GM18498 (cell line): ENCODE results near the gene ZFP2.
A peak's percentile ranks its signal among the peaks of the same experiment; 100 is the strongest.
"Not testable (repeated sequence)": the region's sequence is repeated elsewhere in the genome, so short reads cannot be mapped to it uniquely, and the experiment has no call there.

Source experiments
- ATAC-seq: cut with Tn5 transposase; IDR thresholded peaks from one replicate; pipeline ENCODE4 v1.9.1; 2021; ENCODE audit warnings: mild to moderate bottlenecking, moderate library complexity; ENCODE audit not compliant: unreplicated experiment

Gene ZFP2

GRCh38 chr5:178895615-178896571 lies at the start of gene ZFP2:
TSS of gene ZFP2 (plus strand) at chr5:178895913. CDS start at chr5:178931314, 35,401 bp downstream.
- ATAC-seq = peak; percentile 80

- ATAC-seq = no peak
These were observed 46.4 kb upstream of the ZFP2 start for GRCh38 chr5:178849316-178849715.

GRCh38 chr5:178851951-178852350 lies 43.8 kb upstream of the ZFP2 start:
- ATAC-seq = no peak

DNA sequence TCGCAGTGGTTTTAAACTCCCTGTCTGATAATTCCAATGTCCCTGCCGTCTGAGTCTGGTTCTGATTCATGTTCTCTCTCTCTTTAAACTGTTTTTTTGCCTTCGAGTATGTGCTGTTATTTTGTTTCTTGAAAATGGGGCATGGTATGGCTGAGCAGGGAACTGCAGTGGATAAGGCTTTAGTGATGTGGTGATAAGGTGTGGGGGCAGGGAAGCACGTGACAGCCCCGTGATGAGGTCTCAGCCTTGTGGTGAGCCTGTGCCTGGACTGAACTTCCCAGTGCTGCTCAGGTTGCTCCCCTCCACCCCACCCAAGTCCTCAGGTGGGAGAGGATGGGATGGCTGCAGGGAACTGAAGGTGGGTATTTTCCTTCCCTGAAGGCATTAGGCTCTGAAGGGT lies 41.4 kb upstream of the ZFP2 start:
- ATAC-seq = no peak

DNA sequence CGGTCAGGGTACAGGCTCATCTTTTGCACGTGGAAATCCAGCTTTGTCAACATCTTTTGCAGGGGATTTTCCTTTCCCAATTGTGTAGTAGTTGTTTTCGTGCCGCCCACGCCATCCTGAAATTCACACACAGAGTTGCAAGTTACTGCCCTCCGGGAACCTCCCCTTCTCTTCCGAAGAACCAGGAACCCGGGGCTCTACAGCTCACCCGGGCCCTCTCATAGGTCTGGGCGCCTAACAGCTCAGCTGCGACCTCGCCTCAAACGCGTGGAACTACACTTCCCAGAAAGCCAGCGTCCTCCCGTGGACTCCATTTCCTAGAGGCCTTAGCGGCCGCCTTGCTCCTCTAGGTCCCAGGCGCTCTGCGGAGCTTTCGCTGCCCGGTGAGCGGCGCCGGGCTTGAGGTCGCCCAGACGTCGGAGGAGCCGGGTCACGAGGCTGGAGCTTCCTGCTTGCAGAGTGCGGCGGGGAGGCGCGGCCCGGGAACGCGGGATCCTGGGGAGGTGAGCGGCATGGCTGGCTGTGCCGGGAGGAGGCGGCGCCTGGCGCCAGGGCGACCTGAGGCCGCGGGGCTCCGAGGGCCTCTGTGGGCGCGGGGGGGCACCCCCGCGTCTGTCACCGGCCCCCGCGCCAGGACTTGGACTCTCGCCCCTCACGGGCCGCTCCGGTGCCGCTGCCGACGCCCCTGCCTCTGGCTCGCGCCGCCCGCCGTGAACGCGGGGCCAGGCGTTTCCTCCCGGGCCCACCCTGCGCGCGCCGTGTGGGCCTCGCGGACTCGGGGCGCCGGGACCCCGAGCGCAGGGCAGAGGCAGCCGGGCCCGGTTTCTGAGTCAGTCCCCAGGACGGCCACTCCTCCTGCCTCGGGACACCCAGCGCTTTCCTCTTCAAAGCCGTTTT lies 35.8 kb upstream of the ZFP2 start, which contains the start of gene ZNF354B:
TSS of gene ZNF354B (plus strand) at position 329 of the 897 bp plus-strand sequence. CDS start 1,095 bp downstream, outside the sequence.
- ATAC-seq = peak; percentile 98

- peak; percentile 0 for ATAC-seq
These were observed 35.1 kb upstream of the ZFP2 start for GRCh38 chr5:178860615-178861014.

DNA sequence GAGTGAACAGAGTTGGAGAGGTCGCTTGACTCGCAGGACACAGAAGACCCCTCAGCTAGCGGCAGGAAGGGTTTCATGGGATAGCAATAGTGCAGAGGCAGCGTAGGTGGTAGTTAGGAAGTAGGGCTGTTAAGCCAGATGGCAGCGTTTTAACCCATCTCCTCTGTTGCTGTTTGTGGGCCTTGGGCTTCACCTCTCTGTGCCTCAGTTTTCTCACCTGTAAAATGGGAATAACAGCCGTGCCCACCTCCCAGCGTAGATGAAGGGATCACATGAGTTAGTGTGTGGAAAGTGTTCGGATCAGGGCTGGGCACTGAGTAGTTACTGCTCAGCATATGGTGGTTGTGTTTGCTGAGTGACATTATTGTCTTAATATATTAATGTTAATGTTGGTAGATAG lies 34.1 kb upstream of the ZFP2 start:
- no peak for ATAC-seq

DNA sequence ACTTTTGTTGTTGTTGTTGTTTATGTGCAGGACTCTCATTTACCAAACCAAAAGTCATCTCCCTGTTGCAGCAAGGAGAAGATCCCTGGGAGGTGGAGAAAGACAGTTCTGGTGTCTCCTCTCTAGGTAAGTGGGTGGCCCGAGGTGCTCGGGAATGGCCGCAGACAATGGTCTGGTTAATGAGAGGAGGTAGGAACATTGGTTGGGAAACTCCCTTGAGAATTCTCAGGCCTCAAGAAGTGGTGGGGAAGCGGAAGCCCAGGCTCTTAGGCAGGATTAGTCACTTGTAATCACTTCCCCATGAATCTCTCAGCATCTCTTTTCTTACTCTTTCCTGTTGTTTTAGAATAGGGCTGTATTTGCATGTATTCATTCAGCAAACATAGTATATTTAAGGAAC lies 28.8 kb upstream of the ZFP2 start:
- no peak for ATAC-seq

- no peak for ATAC-seq
These were observed 26.1 kb upstream of the ZFP2 start for GRCh38 chr5:178869577-178869976.

DNA sequence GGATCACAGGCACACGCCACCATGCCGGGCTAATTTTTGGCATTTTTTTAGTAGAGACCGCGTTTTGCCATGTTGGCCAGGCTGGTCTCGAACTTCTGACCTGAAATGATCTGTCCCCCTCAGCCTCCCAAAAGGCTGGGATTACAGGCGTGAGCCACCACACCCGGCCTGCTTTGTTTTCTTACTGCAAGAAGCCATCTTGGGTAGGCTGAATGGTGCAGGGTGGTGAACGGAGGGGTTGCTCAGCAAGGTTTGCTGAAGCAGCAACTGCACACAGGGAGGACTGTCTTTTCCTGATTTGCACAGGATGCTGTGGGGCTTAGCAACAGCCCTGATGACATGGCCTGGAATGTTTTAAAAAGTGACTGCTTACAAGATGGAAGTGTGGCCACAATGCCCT lies 25.3 kb upstream of the ZFP2 start:
- no peak for ATAC-seq

- no peak for ATAC-seq
These were observed 23.4 kb upstream of the ZFP2 start for GRCh38 chr5:178872302-178872701.

DNA sequence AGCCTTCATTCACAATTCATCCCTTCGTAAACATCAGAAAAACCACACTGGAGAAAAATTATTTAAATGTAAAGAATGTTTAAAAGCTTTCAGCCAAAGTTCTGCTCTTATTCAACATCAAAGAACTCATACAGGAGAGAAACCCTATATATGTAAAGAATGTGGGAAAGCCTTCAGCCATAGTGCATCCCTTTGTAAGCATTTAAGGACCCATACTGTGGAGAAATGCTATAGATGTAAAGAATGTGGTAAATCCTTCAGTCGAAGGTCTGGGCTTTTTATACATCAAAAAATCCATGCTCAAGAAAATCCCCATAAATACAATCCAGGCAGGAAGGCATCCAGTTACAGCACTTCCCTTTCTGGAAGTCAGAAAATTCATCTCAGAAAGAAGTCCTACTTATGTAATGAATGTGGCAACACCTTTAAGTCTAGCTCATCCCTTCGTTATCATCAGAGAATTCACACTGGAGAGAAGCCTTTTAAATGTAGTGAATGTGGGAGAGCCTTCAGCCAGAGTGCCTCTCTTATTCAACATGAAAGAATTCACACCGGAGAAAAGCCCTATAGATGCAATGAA lies 12.5 kb upstream of the ZFP2 start:
- ATAC-seq = not testable (repeated sequence)

DNA sequence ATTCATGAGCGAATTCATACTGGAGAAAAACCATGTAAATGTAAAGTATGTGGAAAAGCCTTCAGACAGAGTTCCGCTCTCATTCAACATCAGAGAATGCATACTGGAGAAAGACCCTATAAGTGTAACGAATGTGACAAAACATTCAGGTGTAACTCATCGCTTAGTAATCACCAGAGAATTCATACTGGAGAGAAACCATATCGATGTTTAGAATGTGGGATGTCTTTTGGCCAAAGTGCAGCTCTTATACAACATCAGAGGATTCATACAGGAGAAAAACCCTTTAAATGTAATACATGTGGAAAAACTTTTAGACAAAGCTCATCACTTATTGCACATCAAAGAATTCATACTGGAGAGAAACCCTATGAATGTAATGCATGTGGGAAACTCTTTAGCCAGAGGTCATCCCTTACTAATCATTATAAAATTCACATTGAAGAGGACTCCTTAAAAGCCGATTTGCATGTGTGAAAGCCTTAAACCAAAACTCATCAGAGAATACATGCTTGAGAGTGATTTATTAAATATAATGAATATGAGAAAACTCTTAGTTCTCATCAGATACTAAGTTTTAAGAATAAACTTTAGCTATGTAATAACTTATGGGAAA lies 11.8 kb upstream of the ZFP2 start:
- no peak for ATAC-seq

- no peak for ATAC-seq
These were observed 3.6 kb downstream of the ZFP2 start for GRCh38 chr5:178899289-178899688.

DNA sequence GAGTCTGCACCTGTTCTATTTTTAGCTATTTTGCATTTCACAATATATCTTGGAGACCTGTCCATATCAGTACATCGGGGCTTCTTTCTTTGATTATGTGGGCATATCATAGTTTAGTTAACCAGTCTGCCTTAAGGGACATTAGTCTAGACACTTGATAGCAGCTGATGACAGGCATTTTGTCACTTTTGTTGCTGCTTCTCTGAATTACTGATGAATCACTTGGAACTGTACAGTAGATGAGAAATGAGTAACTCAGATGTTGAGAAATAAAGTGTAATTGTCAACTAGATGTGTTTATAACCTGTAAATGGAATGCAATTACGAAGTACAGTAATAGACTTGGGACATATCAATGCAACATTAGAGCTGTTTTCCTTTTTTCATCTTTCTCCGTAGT lies 7.1 kb downstream of the ZFP2 start:
- no peak for ATAC-seq

GRCh38 chr5:178931846-178932760 lies 36.4 kb downstream of the ZFP2 start:
- no peak for ATAC-seq

DNA sequence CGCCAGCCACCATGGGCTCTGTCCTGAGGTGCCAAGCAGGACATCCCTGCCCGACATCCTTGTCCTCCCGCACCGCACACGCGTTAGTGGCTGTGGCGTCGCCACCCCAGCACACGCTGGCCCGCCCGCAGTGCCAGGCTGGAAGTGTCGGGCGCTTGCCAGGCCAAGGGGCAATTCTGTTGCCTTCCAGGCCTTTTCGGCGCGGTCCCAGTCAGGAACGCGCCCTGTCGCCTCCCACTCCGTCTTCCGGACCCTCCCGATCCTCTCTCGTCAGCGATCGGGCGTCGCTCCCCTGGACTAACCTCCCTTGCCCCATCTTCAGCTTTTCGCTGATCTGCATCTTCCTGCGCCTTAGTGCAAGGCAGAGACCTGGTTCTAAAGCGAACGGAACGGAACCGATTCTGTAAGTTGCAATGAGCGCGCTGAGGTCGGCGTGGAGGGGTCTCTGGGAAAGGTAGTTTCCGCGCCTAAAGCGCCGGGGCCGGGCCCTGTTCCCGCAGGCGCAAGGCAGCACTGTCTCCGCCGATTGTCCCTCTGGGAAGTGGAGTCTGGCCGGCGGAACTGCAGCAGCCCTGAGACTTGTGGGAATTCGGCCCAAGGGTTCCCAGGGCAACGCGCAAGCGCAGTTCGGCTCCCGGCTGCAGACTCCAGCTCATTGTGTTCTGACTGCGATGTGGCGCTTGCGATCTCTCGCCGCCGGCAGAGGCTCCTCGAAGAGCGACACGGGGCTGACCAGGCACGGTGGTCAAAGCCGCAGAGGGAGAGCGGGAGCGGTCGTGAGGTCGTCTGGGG lies 45.1 kb downstream of the ZFP2 start, which contains the start of gene ZNF454:
TSS of gene ZNF454 (plus strand) at position 630 of the 792 bp plus-strand sequence. CDS start 1,594 bp downstream, outside the sequence.
- no peak for ATAC-seq

DNA sequence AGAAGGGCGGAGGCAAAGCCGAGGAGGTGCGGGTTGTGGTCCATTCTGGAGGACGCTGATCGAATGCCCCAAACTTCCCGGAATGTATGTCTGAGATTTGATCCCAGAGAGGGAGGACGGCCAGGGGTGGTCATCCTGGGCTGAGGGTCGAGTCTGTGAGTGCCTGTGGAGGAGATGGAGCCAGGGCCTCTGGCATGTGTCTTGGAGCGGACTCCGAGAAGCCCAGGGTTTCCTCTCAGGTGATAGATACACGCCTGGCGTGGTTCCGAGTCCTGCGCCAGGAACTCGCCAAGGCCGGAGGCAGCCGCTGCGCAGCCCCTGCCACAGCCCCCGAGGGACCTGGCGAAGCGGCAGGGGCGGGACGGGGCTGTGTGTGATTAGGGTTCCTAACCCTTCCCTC lies 45.6 kb downstream of the ZFP2 start:
- ATAC-seq = no peak
